Measurements from ENCODE around the gene RAB44.

GRCh38 chr6:36765190-36765589 lies 67.6 kb downstream of the RAB44 start:
- TF ChIP-seq, protein P1, sequence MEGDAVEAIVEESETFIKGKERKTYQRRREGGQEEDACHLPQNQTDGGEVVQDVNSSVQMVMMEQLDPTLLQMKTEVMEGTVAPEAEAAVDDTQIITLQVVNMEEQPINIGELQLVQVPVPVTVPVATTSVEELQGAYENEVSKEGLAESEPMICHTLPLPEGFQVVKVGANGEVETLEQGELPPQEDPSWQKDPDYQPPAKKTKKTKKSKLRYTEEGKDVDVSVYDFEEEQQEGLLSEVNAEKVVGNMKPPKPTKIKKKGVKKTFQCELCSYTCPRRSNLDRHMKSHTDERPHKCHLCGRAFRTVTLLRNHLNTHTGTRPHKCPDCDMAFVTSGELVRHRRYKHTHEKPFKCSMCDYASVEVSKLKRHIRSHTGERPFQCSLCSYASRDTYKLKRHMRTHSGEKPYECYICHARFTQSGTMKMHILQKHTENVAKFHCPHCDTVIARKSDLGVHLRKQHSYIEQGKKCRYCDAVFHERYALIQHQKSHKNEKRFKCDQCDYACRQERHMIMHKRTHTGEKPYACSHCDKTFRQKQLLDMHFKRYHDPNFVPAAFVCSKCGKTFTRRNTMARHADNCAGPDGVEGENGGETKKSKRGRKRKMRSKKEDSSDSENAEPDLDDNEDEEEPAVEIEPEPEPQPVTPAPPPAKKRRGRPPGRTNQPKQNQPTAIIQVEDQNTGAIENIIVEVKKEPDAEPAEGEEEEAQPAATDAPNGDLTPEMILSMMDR (IDR thresholded peaks at IDR 0.05; ENCODE audit: low read depth, low read length, poor library complexity, severe bottlenecking) = no peak
- TF ChIP-seq EZH2phosphoT487 (IDR thresholded peaks at IDR 0.05; ENCODE audit: borderline replicate concordance, low read length) = no peak
